ENCODE results near the gene TNIK. TPM values are rescaled to one million over a fixed set of nuclear protein-coding genes. Genes with fewer than 3 reads are reported as not detected.

The TNIK gene
- total RNA-seq, 4 donors from 2014 or later = 32.9 to 52.0 (median 40.2) TPM

- DNase-seq = no peak
- Histone ChIP-seq H3K9me3 (no peaks in the 10 kb centered on the region), H3K4me3 (no peak overlapping the region), H3K36me3 (no peaks in the 10 kb centered on the region), H3K27ac (peak overlapping the region; percentile 28 to 57 (median 38)), H3K27me3 (no peaks in the 10 kb centered on the region), H3K4me1 (peaks cover 0 to 24% (median 2%) of the 10 kb centered on the region in 4 donors)
- intact Hi-C loops (cut with DNase I; ENCODE audit: low total_unique reads) (no loop called here), in situ Hi-C loops (cut with MboI; ENCODE audit: low pct_ligation_motif_present in 1 of 4, low pct_unique_long_range_greater_than_20kb in 1 of 4, low sequenced_read_pairs in 3 of 4) (no loop called here)
- WGBS, 2 donors (ENCODE audit: low coverage in 1 of 2) = 72 to 74% methylated on average over 7 of the region's 7 CpGs
- TF ChIP-seq POLR2AphosphoS5 (IDR thresholded peaks at IDR 0.05) (peak in 2 of 3 donors; percentile 10 to 31), CTCF (IDR thresholded peaks at IDR 0.05) (no peak)
These were observed 139.3 kb downstream of the TNIK start for GRCh38 chr3:171320750-171321558.

DNA sequence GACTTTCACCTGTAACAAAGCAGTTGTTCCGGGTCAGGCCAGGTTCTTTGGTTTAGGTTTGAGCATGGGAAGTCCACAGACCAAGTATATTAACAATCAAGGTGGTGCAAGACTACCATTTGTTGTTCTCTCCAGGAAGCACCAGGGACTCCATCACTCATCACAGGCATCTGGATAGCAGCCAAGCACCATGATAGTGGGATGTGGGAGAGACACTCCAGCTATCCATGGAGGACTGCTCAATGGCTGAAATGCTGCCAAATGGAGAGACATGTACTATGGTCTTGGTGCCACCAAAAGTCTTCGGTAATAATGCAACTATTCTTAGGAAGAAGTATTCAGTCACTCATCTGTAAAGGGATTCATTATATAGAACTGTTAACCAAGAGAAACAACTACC is 143.0 kb downstream of the TNIK start:
- H3K27me3 ChIP-seq = no peaks in the 10 kb centered on the region
- H3K4me1 ChIP-seq = peaks cover 0 to 19% (median 2%) of the 10 kb centered on the region in 4 donors
- TF ChIP-seq CTCF (IDR thresholded peaks at IDR 0.05) (no peak), EP300 (IDR thresholded peaks at IDR 0.05; ENCODE audit: low read depth) (no peak), POLR2AphosphoS5 (IDR thresholded peaks at IDR 0.05) (no peak)
- H3K4me3 ChIP-seq = no peak overlapping the region
- 80 to 84% methylated on average over 1 to 2 of the region's 2 CpGs for WGBS, 2 donors (ENCODE audit: low coverage in 1 of 2)
- no peaks in the 10 kb centered on the region for H3K36me3 ChIP-seq
- DNase-seq = no peak
- H3K27ac ChIP-seq = no peak overlapping the region
- in situ Hi-C loops (cut with MboI; ENCODE audit: low pct_ligation_motif_present in 1 of 4, low pct_unique_long_range_greater_than_20kb in 1 of 4, low sequenced_read_pairs in 3 of 4) = no loop called here
- no peaks in the 10 kb centered on the region for H3K9me3 ChIP-seq
- intact Hi-C loops (cut with DNase I; ENCODE audit: low total_unique reads) = no loop called here

DNA sequence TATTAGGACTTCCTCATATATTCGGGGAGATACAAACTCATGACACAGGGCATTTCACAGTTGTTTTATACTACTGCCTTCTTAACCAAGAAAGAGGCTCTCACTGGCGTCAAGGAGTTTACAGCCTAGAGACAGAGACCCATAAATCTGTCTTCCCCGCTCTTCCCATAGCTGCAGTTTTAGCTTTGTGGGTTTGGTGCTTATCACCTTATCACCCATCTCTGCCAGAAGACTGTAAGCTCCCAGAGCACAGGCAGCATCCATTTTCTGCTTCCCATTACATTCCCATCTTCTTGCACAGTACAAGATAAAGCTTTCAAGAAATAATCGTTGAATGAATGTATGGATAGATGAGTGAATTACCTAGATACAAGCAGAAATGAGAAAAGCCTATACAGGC is 144.3 kb downstream of the TNIK start:
- TF ChIP-seq POLR2A (IDR thresholded peaks at IDR 0.05) (no peak), CTCF (IDR thresholded peaks at IDR 0.05) (no peak), POLR2AphosphoS5 (IDR thresholded peaks at IDR 0.05) (no peak), EP300 (IDR thresholded peaks at IDR 0.05; ENCODE audit: low read depth) (no peak)

GRCh38 chr3:171315101-171315500 is 145.1 kb downstream of the TNIK start:
- 93% methylated on average over 2 of the region's 2 CpGs; no CpG with 5 or more reads in 1 of the 2 donors for WGBS, 2 donors (ENCODE audit: low coverage in 1 of 2)
- H3K4me3 ChIP-seq = no peak overlapping the region
- in situ Hi-C loops (cut with MboI; ENCODE audit: low pct_ligation_motif_present in 1 of 4, low pct_unique_long_range_greater_than_20kb in 1 of 4, low sequenced_read_pairs in 3 of 4) = no loop called here
- DNase-seq = no peak
- no peaks in the 10 kb centered on the region for H3K27me3 ChIP-seq
- TF ChIP-seq EP300 (IDR thresholded peaks at IDR 0.05; ENCODE audit: low read depth) (no peak), CTCF (IDR thresholded peaks at IDR 0.05) (no peak), POLR2AphosphoS5 (IDR thresholded peaks at IDR 0.05) (no peak), POLR2A (IDR thresholded peaks at IDR 0.05) (no peak)
- no peaks in the 10 kb centered on the region for H3K9me3 ChIP-seq
- intact Hi-C loops (cut with DNase I; ENCODE audit: low total_unique reads) = no loop called here
- no peaks in the 10 kb centered on the region for H3K36me3 ChIP-seq
- H3K4me1 ChIP-seq = peaks cover 0 to 4% (median 0%) of the 10 kb centered on the region in 4 donors
- H3K27ac ChIP-seq = no peak overlapping the region

More for the DNA sequence above, 144.3 kb downstream of the TNIK start:
- Histone ChIP-seq H3K4me3 (no peak overlapping the region), H3K27ac (no peak overlapping the region), H3K4me1 (peaks cover 0 to 10% (median 0%) of the 10 kb centered on the region in 4 donors), H3K9me3 (no peaks in the 10 kb centered on the region), H3K36me3 (no peaks in the 10 kb centered on the region), H3K27me3 (no peaks in the 10 kb centered on the region)
- in situ Hi-C loops (cut with MboI; ENCODE audit: low pct_ligation_motif_present in 1 of 4, low pct_unique_long_range_greater_than_20kb in 1 of 4, low sequenced_read_pairs in 3 of 4) = no loop called here
- 93% methylated on average over 4 of the region's 4 CpGs; no CpG with 5 or more reads in 1 of the 2 donors for WGBS, 2 donors (ENCODE audit: low coverage in 1 of 2)
- no peak for DNase-seq
- intact Hi-C loops (cut with DNase I; ENCODE audit: low total_unique reads) = no loop called here
